GM19238 (cell line): ENCODE measurements around the gene MRPS27.

Experiments
- DNase-seq: peaks from one replicate; pipeline ENCODE4 v3.0.0; 2011; ENCODE audit warnings: low spot score; ENCODE audit not compliant: insufficient read length

Gene MRPS27

GRCh38 chr5:72265032-72265877 is 54.8 kb downstream of the MRPS27 start:
- no peak for DNase-seq

GRCh38 chr5:72256536-72256935 is 63.5 kb downstream of the MRPS27 start:
- DNase-seq = no peak

DNA sequence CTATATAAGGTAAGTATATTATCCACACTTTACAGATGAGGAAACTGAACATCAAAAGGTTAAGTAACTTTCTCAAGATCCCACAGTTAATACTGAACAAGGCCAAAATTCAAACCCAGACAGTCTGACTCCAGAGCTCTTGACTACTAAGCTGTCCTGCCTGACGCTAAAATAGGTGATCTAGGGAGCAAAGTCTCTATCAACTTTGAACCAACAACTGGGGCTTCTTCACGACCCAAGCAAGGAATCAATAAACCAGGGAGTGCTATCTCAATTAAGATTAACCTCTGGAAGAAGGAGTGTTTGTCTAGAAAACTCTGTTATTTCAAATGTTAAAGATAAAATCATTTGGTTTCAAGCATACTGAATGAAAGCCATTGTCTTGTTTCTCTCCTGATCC is 64.4 kb downstream of the MRPS27 start:
- no peak for DNase-seq

GRCh38 chr5:72255237-72255636 is 64.8 kb downstream of the MRPS27 start:
- no peak for DNase-seq

GRCh38 chr5:72252574-72253155 is 67.4 kb downstream of the MRPS27 start:
- DNase-seq = no peak

DNA sequence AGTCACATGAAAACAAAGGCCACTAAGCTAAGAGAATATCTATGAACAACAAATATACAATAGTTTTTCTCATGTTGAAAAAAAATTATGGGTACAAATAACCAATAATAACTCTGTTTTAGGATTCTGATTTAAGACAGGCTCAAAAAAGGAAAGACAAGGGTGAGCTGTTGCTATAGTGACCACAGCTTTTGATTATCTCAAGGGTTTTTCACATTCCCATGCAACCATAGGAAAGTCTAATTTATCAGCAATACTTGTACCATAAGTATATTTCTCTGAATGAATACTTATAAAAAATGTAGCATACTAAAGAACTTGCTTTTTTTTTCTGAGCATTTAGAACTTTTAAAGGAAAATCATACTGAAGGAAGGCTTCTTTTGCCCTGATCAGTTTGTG is 68.0 kb downstream of the MRPS27 start:
- no peak for DNase-seq

DNA sequence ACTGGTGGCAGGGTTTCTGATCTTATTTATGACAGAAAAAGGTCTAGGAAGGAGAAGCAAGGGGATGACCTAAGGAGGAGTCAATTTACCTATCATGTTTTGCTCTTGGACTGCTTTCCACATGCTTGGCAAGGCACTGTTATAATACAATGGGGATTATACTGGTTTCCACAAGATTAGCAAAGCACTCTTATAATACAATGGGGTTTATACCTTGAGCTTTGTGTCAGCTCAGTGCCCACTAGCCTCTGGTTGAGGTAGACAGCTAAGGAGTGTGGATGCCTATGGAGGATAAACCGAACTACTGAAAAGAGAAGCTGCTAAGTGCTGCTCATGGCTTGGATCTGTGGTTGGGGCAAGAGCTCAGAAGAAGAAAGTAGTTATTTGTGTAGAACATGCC is 68.7 kb downstream of the MRPS27 start:
- DNase-seq = no peak

GRCh38 chr5:72248410-72248981 is 71.5 kb downstream of the MRPS27 start:
- DNase-seq = no peak

DNA sequence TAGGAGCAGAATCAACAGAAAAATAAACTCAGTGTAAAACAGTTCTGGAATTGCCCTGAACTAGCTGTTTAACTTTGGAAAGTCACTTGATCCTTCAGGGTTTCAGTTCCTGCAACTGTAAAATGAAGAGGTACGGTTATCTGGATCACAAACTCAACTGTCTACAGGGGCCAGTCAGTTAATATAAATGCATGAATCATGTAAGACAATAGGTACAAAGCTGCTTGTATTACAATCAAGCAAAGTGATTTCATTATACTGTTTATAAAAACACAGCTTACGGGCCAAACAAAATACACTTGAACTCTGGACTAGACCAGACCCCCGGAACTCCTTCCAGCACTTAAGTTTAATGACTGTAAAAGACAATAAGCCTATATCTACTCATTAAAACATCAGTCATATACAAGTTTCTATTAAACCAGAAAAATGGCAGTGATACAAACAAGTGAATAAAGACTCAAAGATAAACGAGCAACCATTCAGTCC is 73.0 kb downstream of the MRPS27 start:
- DNase-seq = no peak

- DNase-seq = no peak
Observed at GRCh38 chr5:72245951-72246532, 74.0 kb downstream of the MRPS27 start.

GRCh38 chr5:72245546-72245945 is 74.5 kb downstream of the MRPS27 start:
- DNase-seq = no peak

DNA sequence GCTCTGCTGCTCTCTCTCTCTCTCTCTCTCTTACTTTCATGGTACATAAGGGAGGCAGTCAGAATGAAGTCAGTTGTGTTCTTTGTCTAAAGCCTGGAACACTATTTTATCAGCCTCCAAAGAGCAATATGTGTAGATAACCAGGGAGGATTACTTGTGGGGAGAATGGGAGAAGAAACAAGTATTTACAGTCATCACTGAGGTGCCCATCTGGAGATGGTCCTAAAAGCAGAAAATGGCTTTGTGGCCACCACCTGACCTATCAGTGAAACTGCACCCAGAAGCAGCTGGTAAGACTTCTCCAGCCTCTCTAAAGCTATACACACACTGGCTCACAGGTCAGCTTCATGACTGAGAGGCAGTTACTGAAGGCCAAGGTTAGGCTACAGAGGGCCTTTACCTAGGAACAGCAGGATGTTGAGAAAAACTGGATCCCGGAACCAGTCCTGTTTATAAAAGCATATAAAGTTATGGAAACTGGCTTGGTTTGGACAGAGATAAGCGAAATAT is 75.1 kb downstream of the MRPS27 start:
- DNase-seq = no peak

DNA sequence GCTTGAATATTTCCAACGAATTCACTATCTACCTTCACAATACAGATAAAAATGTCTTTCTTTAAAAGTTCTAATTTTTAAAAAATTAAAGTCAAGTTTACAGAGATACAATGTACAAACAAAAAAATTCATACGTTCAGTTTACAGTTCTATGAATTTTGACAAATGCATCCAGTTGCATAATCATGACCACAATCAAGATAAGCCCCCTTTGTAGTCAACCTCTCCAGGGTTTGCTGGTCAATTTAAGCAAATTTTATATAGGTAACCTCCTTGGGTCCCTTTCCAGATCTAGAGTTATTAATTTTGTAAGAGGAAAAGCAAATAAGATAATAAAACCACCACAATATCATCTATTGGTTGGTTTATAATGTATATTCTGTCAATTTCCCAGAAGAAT is 76.3 kb downstream of the MRPS27 start:
- DNase-seq = no peak

GRCh38 chr5:72242796-72243475 is 77.1 kb downstream of the MRPS27 start:
- DNase-seq = no peak

- no peak for DNase-seq
Observed at GRCh38 chr5:72241346-72242003, 78.6 kb downstream of the MRPS27 start.

- no peak for DNase-seq
Observed at GRCh38 chr5:72238712-72239445, 81.2 kb downstream of the MRPS27 start.

DNA sequence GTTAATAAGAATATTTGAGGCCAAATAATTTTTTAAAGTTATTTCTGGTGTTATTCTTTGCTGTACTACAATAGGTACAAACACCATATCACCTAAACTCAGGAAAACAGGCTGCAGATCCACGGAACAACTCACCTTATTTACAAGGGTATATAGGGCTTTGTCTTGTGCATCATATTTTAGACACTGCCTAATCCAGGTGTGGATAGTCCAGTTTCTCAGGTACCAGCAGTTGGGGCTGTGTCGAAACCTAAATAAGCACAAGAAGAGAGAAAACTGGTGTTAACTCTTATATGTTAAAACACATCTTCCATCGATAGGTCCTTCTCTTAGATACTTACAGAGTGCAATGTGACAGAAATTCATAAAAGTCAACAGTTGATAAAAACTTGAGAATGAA is 82.2 kb downstream of the MRPS27 start:
- DNase-seq = no peak

- no peak for DNase-seq
Observed at GRCh38 chr5:72237415-72237814, 82.6 kb downstream of the MRPS27 start.

GRCh38 chr5:72235725-72236124 is 84.3 kb downstream of the MRPS27 start:
- no peak for DNase-seq

DNA sequence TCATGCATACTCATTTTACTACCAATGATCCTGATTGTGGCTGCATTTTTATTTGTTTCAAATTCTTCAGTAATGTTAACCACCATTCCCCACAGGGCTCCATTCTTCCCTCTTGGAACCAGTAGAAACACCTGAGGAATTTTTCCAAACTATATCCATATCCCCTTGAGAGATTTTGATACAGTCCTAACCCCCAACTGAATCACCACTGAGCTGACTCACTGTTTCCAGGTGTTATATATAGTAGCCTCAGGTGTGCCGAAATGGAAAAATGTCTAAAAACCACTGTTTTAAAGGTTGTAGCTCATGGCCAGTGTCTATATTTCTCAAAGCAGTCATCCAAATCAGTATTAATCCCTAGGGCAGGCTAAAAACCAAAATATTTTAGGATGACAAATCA is 85.2 kb downstream of the MRPS27 start:
- DNase-seq = no peak
